Gastrocnemius medialis (tissue), 4 donors: ENCODE data around the gene PRR19. TPM values are rescaled to one million over a fixed set of nuclear protein-coding genes. Genes with fewer than 3 reads are reported as not detected.
"Not testable (repeated sequence)": the region's sequence is repeated elsewhere in the genome, so short reads cannot be mapped to it uniquely, and the experiment has no call there.

ENCODE experiments used
- ATAC-seq, 2 donors: fragments of 150-250 bp; one replicate each; pipeline ENCODE4 v1.9.1; 2016
- DNase-seq, 2 donors: peaks; one replicate each; pipeline ENCODE4 v3.0.0-alpha.2; 2019
- H3K27ac ChIP-seq, 4 donors: fragments of 200-600 bp; sonication (generic); 1 replicate in 1 of 4; 2 replicates in 3 of 4; pipeline ENCODE4 v1.5.1; 2016 to 2018; ENCODE audit warnings: mild to moderate bottlenecking in 2 of 4, moderate library complexity in 1 of 4
- H3K27me3 ChIP-seq, 3 donors: fragments of 200-600 bp; sonication (generic) in 2 of 3; 1 replicate in 1 of 3; 2 replicates in 2 of 3; pipeline versions ENCODE4 v1.5.1 to v1.6.0; 2016 to 2019; ENCODE audit warnings: mild to moderate bottlenecking in 1 of 3, moderate library complexity in 1 of 3
- H3K36me3 ChIP-seq, 2 donors: fragments of 200-600 bp; sonication (generic) in 1 of 2; one replicate each; pipeline ENCODE4 v1.5.1; 2017 to 2018
- H3K4me1 ChIP-seq, 2 donors: fragments of 200-600 bp; sonication (generic) in 1 of 2; one replicate each; pipeline ENCODE4 v1.5.1; 2016 to 2017; ENCODE audit warnings: mild to moderate bottlenecking in 2 of 2
- H3K4me3 ChIP-seq, 4 donors: fragments of 200-600 bp; sonication (generic) in 3 of 4; 1 replicate in 1 of 4; 2 replicates in 3 of 4; pipeline ENCODE4 v1.5.1; 2016 to 2019; ENCODE audit warnings: mild to moderate bottlenecking in 2 of 4
- H3K9me3 ChIP-seq, 3 donors: fragments of 200-600 bp; sonication (generic) in 2 of 3; 1 replicate in 1 of 3; 2 replicates in 2 of 3; pipeline ENCODE4 v1.5.1; 2016 to 2019
- POLR2A ChIP-seq, 2 donors: fragments of 450-650 bp; IDR thresholded peaks; one replicate each; pipeline ENCODE4 v1.6.1; 2017; ENCODE audit warnings: antibody characterized with exemption in 2 of 2, mild to moderate bottlenecking in 2 of 2, moderate library complexity in 2 of 2
- in situ Hi-C, 4 donors: fragments of 200-750 bp; cut with MboI; loops; one replicate each; pipeline versions ENCODE4 v1.15.0 to v1.8.0; 2017; ENCODE audit warnings: low sequenced_read_pairs in 4 of 4
- intact Hi-C: fragments of 100-400 bp; cut with DNase I; formaldehyde crosslinking; loops from one replicate; pipeline ENCODE4 v1.15.1; 2023; ENCODE audit warnings: low total_unique reads
- total RNA-seq, 4 donors: library from RNA; depleted of rRNA; stranded (reverse); fragments of >200 nt; gene quantifications; one replicate each; pipeline versions ENCODE4 v1.1.0 to v1.2.3, GENCODE V29; 2016
- TF ChIP-seq, protein P1 (sequence below), 5 experiments: fragments of 450-650 bp in 3 of 5; fragments of 200-600 bp in 2 of 5; sonication (generic) in 2 of 5; IDR thresholded peaks in 4 of 5; conservative IDR thresholded peaks in 1 of 5; 1 replicate in 4 of 5; 2 replicates in 1 of 5; pipeline ENCODE4 v1.5.1; 2016 to 2019; ENCODE audit warnings: antibody characterized with exemption in 5 of 5, mild to moderate bottlenecking in 3 of 5, moderate library complexity in 3 of 5

The PRR19 gene
- total RNA-seq, 4 donors from 2014 or later: not detected

DNA sequence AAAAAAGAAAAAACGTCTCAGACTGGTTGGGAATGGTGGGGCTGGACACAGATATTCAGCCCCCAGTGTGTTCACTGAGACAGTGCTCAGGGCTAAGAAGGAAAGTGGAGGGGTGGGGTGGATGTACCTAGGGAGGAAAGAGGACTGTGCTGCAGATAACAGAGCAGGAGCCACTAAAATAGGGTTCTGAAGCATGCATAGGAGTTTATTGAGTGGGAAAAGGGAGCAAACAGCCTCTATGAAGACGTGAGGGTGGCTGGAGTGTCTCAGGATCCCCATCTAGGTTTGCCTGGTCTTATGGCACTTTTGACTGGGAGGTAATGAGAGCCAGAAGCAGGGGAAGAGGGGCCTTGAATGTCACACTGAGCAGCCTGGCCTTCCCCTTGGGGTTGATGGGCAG, 26.9 kb downstream of the PRR19 start:
- Histone ChIP-seq H3K9me3 (no peaks in the 10 kb centered on the region), H3K36me3 (no peaks in the 10 kb centered on the region), H3K27me3 (peaks cover 10 to 11% (median 11%) of the 10 kb centered on the region in 3 donors), H3K27ac (no peak overlapping the region), H3K4me3 (no peak overlapping the region), H3K4me1 (peaks cover 30 to 35% of the 10 kb centered on the region in 2 donors)
- intact Hi-C loops: loop anchor here (5.0 to 10.0 kb wide), 3 partner anchors 68 to 464 kb away; partner anchors contain the start of genes POU2F2 and RPS19
- no peak for DNase-seq
- ATAC-seq: no peak
- TF ChIP-seq POLR2A (IDR thresholded peaks at IDR 0.05): no peak
- TF ChIP-seq, protein P1, sequence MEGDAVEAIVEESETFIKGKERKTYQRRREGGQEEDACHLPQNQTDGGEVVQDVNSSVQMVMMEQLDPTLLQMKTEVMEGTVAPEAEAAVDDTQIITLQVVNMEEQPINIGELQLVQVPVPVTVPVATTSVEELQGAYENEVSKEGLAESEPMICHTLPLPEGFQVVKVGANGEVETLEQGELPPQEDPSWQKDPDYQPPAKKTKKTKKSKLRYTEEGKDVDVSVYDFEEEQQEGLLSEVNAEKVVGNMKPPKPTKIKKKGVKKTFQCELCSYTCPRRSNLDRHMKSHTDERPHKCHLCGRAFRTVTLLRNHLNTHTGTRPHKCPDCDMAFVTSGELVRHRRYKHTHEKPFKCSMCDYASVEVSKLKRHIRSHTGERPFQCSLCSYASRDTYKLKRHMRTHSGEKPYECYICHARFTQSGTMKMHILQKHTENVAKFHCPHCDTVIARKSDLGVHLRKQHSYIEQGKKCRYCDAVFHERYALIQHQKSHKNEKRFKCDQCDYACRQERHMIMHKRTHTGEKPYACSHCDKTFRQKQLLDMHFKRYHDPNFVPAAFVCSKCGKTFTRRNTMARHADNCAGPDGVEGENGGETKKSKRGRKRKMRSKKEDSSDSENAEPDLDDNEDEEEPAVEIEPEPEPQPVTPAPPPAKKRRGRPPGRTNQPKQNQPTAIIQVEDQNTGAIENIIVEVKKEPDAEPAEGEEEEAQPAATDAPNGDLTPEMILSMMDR (IDR thresholded peaks at IDR 0.05 in 4 of 5, conservative IDR thresholded peaks at IDR 0.05 in 1 of 5): no peak
- in situ Hi-C loops: loop anchor here in 2 of 4 donors (10.0 to 25.0 kb wide), 2 partner anchors 84 to 217 kb away; partner anchors contain the start of gene GSK3A (in 1 of the 2)

DNA sequence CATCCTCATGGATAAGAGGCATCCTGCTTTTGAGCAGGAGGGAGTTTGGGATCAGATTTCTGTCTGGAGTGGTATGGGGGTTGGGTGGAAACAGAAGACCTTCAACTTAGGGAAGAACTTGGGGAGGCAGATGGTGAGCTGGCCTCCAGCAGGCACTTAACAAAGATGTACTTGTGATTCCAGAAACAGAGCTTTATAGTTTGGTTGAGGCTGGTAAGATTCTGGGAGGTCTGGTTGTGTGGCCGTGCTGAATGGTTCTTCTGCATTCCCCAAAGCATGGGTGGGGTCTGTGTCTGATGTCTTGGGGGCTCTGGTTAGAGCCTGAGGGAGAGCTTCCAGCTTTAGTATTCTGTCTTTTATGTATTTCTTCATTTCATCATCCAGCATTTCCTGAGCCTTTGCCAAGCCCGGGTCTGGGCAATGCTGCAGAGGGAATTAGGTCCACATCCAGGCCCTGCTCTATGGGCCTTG, 28.3 kb downstream of the PRR19 start:
- Histone ChIP-seq H3K9me3 (no peaks in the 10 kb centered on the region), H3K4me1 (peaks cover 24 to 27% of the 10 kb centered on the region in 2 donors), H3K4me3 (no peak overlapping the region), H3K27ac (no peak overlapping the region), H3K36me3 (peaks cover 0 to 5% of the 10 kb centered on the region in 2 donors), H3K27me3 (no peaks in the 10 kb centered on the region)
- intact Hi-C loops: no loop called here
- no peak for TF ChIP-seq POLR2A (IDR thresholded peaks at IDR 0.05)
- TF ChIP-seq, protein P1 (IDR thresholded peaks at IDR 0.05 in 4 of 5, conservative IDR thresholded peaks at IDR 0.05 in 1 of 5): no peak
- no peak for ATAC-seq
- no peak for DNase-seq
- in situ Hi-C loops: loop anchor here in 1 of 4 donors (25.0 kb wide), 1 partner anchor 218 kb away; no protein-coding TSS in a partner anchor

DNA sequence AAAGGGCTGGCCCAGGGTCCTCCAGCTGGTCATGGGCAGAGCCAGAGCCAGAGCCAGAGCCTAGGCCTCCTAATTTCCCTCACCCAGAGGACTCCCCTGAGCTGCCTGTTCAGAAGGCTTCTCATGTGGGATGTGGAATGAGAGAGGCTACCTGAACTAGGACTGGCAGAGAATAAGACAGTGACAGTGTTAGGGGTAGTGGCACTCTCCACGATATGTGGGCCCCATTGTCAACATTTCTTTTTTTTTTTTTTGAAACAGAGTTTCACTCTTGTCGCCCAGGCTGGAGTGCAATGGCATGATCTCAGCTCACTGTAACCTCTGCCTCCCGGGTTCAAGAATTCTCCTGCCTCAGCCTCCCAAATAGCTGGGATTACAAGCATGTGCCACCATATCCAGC, 29.4 kb downstream of the PRR19 start:
- ATAC-seq, H3K9me3 ChIP-seq, DNase-seq, H3K27me3 ChIP-seq, H3K4me3 ChIP-seq, intact Hi-C loops: not testable (repeated sequence)
- peaks cover 0 to 13% of the 10 kb centered on the region in 2 donors for H3K36me3 ChIP-seq
- H3K27ac ChIP-seq: peak overlapping the region in 2 of 4 donors; percentile 61 to 67
- in situ Hi-C loops: loop anchor here in 1 of 4 donors (25.0 kb wide), 1 partner anchor 219 kb away; no protein-coding TSS in a partner anchor
- H3K4me1 ChIP-seq: peaks cover 21 to 24% of the 10 kb centered on the region in 2 donors

DNA sequence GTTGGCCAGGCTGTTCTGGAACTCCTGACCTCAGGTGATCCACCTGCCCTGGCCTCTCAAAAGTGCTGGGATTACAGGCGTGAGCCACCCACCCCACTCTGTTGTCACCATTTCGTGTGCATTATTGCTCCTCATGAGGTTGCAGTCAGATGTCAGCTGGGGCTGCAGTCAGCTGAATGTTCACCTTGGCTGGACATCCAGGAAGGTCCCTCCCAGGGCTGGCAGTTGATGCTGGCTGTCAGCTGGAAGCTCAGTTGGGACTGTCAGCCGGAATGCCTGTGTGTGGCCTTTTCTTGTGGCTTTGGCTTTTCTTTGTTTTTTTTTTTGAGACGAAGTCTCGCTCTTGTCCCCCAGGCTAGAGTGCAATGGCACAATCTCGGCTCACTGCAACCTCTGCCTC, 30.1 kb downstream of the PRR19 start:
- H3K4me3 ChIP-seq: no peak overlapping the region
- H3K27ac ChIP-seq: peak overlapping the region in 2 of 4 donors; percentile 61 to 67
- no peaks in the 10 kb centered on the region for H3K9me3 ChIP-seq

DNA sequence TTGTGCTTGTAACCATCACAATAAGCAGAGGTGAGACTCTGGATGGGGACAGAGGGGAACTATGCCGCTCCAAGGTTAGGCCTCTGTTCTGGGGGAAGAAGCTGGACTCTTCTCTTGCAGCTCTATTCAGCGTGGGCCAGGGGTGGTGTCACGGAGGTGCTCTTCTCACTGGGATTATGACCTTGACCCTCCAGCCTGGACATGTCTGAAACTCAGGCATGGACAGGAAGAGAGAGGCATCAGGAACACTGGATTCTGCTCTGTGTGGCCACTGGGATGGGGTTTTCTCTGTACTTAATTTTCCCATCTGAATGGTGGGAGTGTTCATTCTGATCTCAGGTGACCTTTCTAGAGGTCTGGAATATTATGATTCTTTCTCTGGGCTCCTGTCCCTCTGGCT, 31.1 kb downstream of the PRR19 start:
- Histone ChIP-seq H3K4me1 (peaks cover 7% of the 10 kb centered on the region in 2 donors), H3K27me3 (no peaks in the 10 kb centered on the region), H3K4me3 (no peak overlapping the region), H3K36me3 (peaks cover 0 to 23% of the 10 kb centered on the region in 2 donors), H3K9me3 (no peaks in the 10 kb centered on the region), H3K27ac (peak overlapping the region in 1 of 4 donors; percentile 61)
- ATAC-seq (no peak), DNase-seq (no peak)
- in situ Hi-C loops (loop anchor here in 1 of 4 donors (25.0 kb wide), 1 partner anchor 221 kb away; no protein-coding TSS in a partner anchor), intact Hi-C loops (no loop called here)
- TF ChIP-seq, protein P1 (IDR thresholded peaks at IDR 0.05 in 4 of 5, conservative IDR thresholded peaks at IDR 0.05 in 1 of 5): no peak
- TF ChIP-seq POLR2A (IDR thresholded peaks at IDR 0.05): no peak

More for the DNA sequence above, 30.1 kb downstream of the PRR19 start:
- Histone ChIP-seq H3K27me3 (no peaks in the 10 kb centered on the region), H3K4me1 (peaks cover 14 to 17% of the 10 kb centered on the region in 2 donors), H3K36me3 (peaks cover 0 to 20% of the 10 kb centered on the region in 2 donors)
- no peak for TF ChIP-seq POLR2A (IDR thresholded peaks at IDR 0.05)
- TF ChIP-seq, protein P1 (IDR thresholded peaks at IDR 0.05 in 4 of 5, conservative IDR thresholded peaks at IDR 0.05 in 1 of 5): no peak
- ATAC-seq (peak; percentile 42 to 78), DNase-seq (peak; percentile 41 to 78)
- in situ Hi-C loops (loop anchor here in 1 of 4 donors (25.0 kb wide), 1 partner anchor 220 kb away; no protein-coding TSS in a partner anchor), intact Hi-C loops (no loop called here)
